ENCODE measurements around the gene VWA5B2. TPM values are rescaled to one million over a fixed set of nuclear protein-coding genes. Genes with fewer than 3 reads are reported as not detected.

VWA5B2 gene
- total RNA-seq, 4 donors from 2014 or later: 0.83 to 9.1 (median 6.9) TPM

DNA sequence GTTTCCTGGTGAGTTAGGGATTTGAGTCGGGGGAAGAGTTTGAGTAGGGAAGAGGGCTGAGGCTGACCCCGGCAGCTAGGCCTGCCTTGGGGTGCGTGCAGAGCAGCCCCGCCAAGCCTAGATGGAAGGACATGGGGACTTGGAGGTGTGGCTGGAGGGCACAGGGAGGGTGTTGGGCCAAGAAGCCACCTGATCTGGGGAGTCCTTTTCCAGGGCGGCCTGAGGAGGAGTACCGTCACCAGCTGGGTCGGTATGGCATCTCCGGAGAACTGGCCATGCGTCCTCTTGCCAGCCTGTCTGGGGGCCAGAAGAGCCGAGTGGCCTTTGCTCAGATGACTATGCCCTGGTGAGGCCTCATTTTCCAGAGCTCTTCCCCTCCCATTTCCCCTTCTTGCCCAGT lies 36.5 kb upstream of the VWA5B2 start:
- H3K4me3 ChIP-seq: no peak overlapping the region
- peaks cover 0 to 3% (median 0%) of the 10 kb centered on the region in 4 donors for H3K4me1 ChIP-seq
- H3K27me3 ChIP-seq: no peaks in the 10 kb centered on the region
- no peak overlapping the region for H3K27ac ChIP-seq
- TF ChIP-seq CTCF (IDR thresholded peaks at IDR 0.05) (no peak), POLR2A (IDR thresholded peaks at IDR 0.05) (no peak)
- no peak for DNase-seq
- H3K9me3 ChIP-seq: no peaks in the 10 kb centered on the region
- H3K36me3 ChIP-seq: peaks cover 0 to 86% (median 0%) of the 10 kb centered on the region in 3 donors

- no peak overlapping the region for H3K4me3 ChIP-seq
- H3K27me3 ChIP-seq: no peaks in the 10 kb centered on the region
- no peak for DNase-seq
- no peak for TF ChIP-seq CTCF (IDR thresholded peaks at IDR 0.05)
- TF ChIP-seq POLR2A (IDR thresholded peaks at IDR 0.05): no peak
- H3K36me3 ChIP-seq: peaks cover 0 to 74% (median 0%) of the 10 kb centered on the region in 3 donors
- H3K4me1 ChIP-seq: no peaks in the 10 kb centered on the region
- no peaks in the 10 kb centered on the region for H3K9me3 ChIP-seq
- no peak overlapping the region for H3K27ac ChIP-seq
These were observed 35.3 kb upstream of the VWA5B2 start for GRCh38 chr3:184193991-184194539.

DNA sequence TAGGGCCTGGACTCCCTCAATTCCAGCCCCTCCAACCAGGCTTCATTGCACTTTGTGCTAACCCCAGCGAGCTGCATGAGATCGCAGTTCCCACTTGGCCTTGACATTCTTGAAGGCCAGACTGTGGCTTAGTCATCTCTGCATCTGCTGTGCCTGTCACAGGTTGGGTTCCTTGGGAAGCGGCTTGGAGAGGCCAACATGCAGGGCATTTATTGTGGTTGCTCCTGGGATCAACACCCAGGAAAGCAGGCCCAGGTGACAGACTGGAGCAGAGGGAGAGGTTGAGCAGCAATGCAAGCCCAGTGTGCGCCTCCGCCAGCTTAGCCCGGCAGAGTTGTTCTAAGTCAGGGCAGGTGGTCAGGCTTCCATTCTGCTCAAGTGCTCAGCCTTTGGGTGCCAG lies 32.8 kb upstream of the VWA5B2 start:
- Histone ChIP-seq H3K4me1 (no peaks in the 10 kb centered on the region), H3K27ac (no peak overlapping the region), H3K36me3 (peaks cover 0 to 50% (median 0%) of the 10 kb centered on the region in 3 donors), H3K27me3 (no peaks in the 10 kb centered on the region), H3K4me3 (no peak overlapping the region), H3K9me3 (no peaks in the 10 kb centered on the region)
- TF ChIP-seq POLR2A (IDR thresholded peaks at IDR 0.05) (no peak), CTCF (IDR thresholded peaks at IDR 0.05) (no peak)
- no peak for DNase-seq

- Histone ChIP-seq H3K36me3 (peaks cover 0 to 30% (median 0%) of the 10 kb centered on the region in 3 donors), H3K9me3 (no peaks in the 10 kb centered on the region), H3K4me3 (no peak overlapping the region), H3K27me3 (no peaks in the 10 kb centered on the region), H3K4me1 (no peaks in the 10 kb centered on the region), H3K27ac (no peak overlapping the region)
- TF ChIP-seq POLR2A (IDR thresholded peaks at IDR 0.05): no peak
- TF ChIP-seq CTCF (IDR thresholded peaks at IDR 0.05): no peak
- no peak for DNase-seq
These were observed 30.9 kb upstream of the VWA5B2 start for GRCh38 chr3:184198509-184198908.

DNA sequence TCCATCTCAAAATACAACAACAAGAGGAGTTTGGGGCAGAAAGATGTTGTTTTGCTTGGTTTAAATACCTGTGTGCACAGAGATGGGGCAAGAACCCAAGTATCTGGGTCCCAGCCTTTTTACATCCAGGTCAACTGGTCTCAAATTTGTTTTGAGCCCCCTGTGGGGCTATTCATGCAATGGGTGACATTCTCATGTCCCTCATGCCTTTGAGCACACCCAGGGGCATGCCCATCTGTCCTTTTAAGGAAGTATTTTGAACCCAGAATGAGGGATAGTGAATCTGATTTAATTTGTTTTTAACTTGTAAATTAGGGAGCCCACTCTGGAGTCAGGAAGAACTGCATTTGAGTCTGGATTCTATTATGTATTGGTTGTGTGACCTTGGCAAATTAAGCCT lies 28.6 kb upstream of the VWA5B2 start:
- TF ChIP-seq POLR2A (IDR thresholded peaks at IDR 0.05) (no peak), CTCF (IDR thresholded peaks at IDR 0.05) (no peak)
- DNase-seq: no peak
- H3K27ac ChIP-seq: no peak overlapping the region
- no peaks in the 10 kb centered on the region for H3K27me3 ChIP-seq
- H3K36me3 ChIP-seq: peaks cover 0 to 7% (median 0%) of the 10 kb centered on the region in 3 donors
- H3K9me3 ChIP-seq: no peaks in the 10 kb centered on the region
- H3K4me1 ChIP-seq: no peaks in the 10 kb centered on the region
- no peak overlapping the region for H3K4me3 ChIP-seq

GRCh38 chr3:184203526-184203925 lies 25.9 kb upstream of the VWA5B2 start:
- no peak for TF ChIP-seq POLR2A (IDR thresholded peaks at IDR 0.05)
- no peak for TF ChIP-seq CTCF (IDR thresholded peaks at IDR 0.05)
- no peaks in the 10 kb centered on the region for H3K27me3 ChIP-seq
- no peak overlapping the region for H3K4me3 ChIP-seq
- H3K4me1 ChIP-seq: no peaks in the 10 kb centered on the region
- no peaks in the 10 kb centered on the region for H3K36me3 ChIP-seq
- no peaks in the 10 kb centered on the region for H3K9me3 ChIP-seq
- no peak overlapping the region for H3K27ac ChIP-seq
- DNase-seq: no peak
